Measurements from ENCODE around the gene RPS24.

DNA sequence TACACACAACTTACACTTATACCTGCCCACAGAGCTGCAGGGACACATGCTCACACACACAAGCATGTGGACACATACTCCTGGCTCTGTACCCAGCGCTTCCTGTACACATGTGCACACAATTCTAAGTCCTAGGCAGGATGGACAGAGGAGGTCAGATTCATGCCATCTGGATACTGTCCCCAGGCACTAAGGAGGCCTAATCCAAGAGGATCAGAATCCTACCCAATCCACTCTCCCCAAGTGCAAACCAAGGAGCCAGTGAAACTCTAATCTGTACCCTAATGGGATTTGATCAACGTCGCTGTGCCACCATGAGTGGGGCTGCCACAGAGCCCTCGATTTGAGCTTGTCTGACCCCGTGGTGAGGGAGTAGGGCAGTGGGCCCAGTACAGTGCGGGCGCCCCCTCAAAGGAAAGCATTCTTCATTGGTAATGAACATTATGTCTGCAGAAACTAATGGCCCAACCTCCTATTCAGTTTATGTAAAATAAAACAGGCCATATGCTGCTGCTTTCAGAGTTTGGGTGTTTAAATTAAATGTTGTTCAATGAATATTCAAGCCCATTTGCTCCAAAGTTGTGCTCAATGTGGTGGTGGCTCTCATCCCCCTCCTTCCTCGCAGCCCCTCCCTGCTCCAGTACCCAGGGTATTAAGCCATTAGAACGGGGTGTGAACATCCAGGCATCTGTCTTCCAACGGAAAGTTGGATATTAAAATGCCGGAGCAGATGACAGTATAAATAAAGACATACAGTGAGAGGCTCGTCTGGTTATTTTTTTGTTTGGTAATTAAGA lies 26.4 kb downstream of the RPS24 start:
- TF ChIP-seq HDGF (IDR thresholded peaks at IDR 0.05; ENCODE audit: borderline replicate concordance) (no peak), ARNT (IDR thresholded peaks at IDR 0.05) (no peak), LEF1 (IDR thresholded peaks at IDR 0.05; ENCODE audit: borderline replicate concordance) (no peak), NFRKB (IDR thresholded peaks at IDR 0.05) (no peak), ZNF384 (IDR thresholded peaks at IDR 0.05) (no peak), CTBP1 (IDR thresholded peaks at IDR 0.05; ENCODE audit: borderline replicate concordance) (no peak), FOXM1 (IDR thresholded peaks at IDR 0.05; ENCODE audit: borderline replicate concordance) (no peak), SP1 (IDR thresholded peaks at IDR 0.05) (no peak), FOXA1 (IDR thresholded peaks at IDR 0.05) (no peak), L3MBTL2 (conservative IDR thresholded peaks at IDR 0.05) (no peak), ELF4 (IDR thresholded peaks at IDR 0.05) (no peak)
- TF ChIP-seq, protein P1, sequence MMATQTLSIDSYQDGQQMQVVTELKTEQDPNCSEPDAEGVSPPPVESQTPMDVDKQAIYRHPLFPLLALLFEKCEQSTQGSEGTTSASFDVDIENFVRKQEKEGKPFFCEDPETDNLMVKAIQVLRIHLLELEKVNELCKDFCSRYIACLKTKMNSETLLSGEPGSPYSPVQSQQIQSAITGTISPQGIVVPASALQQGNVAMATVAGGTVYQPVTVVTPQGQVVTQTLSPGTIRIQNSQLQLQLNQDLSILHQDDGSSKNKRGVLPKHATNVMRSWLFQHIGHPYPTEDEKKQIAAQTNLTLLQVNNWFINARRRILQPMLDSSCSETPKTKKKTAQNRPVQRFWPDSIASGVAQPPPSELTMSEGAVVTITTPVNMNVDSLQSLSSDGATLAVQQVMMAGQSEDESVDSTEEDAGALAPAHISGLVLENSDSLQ (IDR thresholded peaks at IDR 0.05) = no peak

Data from HEK293T (cell line).